IPS-NIHi7 (cell line): ENCODE results near the gene VARS1.
A peak's percentile ranks its signal among the peaks of the same experiment; 100 is the strongest.
"Not testable (repeated sequence)": the region's sequence is repeated elsewhere in the genome, so short reads cannot be mapped to it uniquely, and the experiment has no call there.

Experiments used
- DNase-seq: peaks from one replicate; pipeline ENCODE4 v3.0.0; 2012; ENCODE audit warnings: mixed read lengths; ENCODE audit errors: extremely low spot score

VARS1 gene

GRCh38 chr6:31794294-31794865 lies 1.2 kb downstream of the VARS1 start:
- DNase-seq = no peak

- DNase-seq = not testable (repeated sequence)
Measured at GRCh38 chr6:31793927-31794245, 1.7 kb downstream of the VARS1 start.

GRCh38 chr6:31792761-31793171 lies 2.8 kb downstream of the VARS1 start:
- DNase-seq = peak; percentile 10

- no peak for DNase-seq
Measured at GRCh38 chr6:31792090-31792374, 3.5 kb downstream of the VARS1 start.

- peak; percentile 92 for DNase-seq
Measured at GRCh38 chr6:31791324-31792089, 4.0 kb downstream of the VARS1 start.

- DNase-seq = no peak
Measured at GRCh38 chr6:31785475-31785874, 10.1 kb downstream of the VARS1 start.

GRCh38 chr6:31784098-31784925 lies 11.2 kb downstream of the VARS1 start:
- no peak for DNase-seq

GRCh38 chr6:31782126-31782855 lies 13.3 kb downstream of the VARS1 start:
- no peak for DNase-seq

- no peak for DNase-seq
Measured at GRCh38 chr6:31781244-31782125, 14.1 kb downstream of the VARS1 start.

GRCh38 chr6:31780507-31781243 lies 14.9 kb downstream of the VARS1 start:
- no peak for DNase-seq

- DNase-seq = no peak
Measured at GRCh38 chr6:31779908-31780307, 15.6 kb downstream of the VARS1 start.

GRCh38 chr6:31778999-31779885 lies 16.3 kb downstream of the VARS1 start:
- no peak for DNase-seq

- DNase-seq = no peak
Measured at GRCh38 chr6:31778193-31778592, 17.4 kb downstream of the VARS1 start.

- DNase-seq = no peak
Measured at GRCh38 chr6:31777667-31778050, 17.9 kb downstream of the VARS1 start.

GRCh38 chr6:31776989-31777666 lies 18.4 kb downstream of the VARS1 start, which contains the start of gene VWA7:
Gene VWA7 (minus strand): TSS chr6:31777328. CDS start chr6:31776779, 549 bp downstream.
- DNase-seq = peak; percentile 49

GRCh38 chr6:31776485-31776988 lies 19.0 kb downstream of the VARS1 start:
- DNase-seq = no peak

GRCh38 chr6:31775633-31776484 lies 19.7 kb downstream of the VARS1 start:
- DNase-seq = no peak

GRCh38 chr6:31775184-31775583 lies 20.4 kb downstream of the VARS1 start:
- no peak for DNase-seq
